HUES48 (cell line): ENCODE results near the gene VPS37D.

ENCODE experiments used
- H3K27ac ChIP-seq: one replicate; pipeline ENCODE4 v1.7.0; 2013; ENCODE audit warnings: low read depth, low read length, inconsistent platforms
- H3K27me3 ChIP-seq: 2 replicates; pipeline ENCODE4 v1.6.1; 2013; ENCODE audit warnings: mild to moderate bottlenecking, low read length; ENCODE audit not compliant: control insufficient read depth, insufficient read depth
- H3K36me3 ChIP-seq: 2 replicates; pipeline ENCODE4 v1.6.1; 2013; ENCODE audit warnings: low read length; ENCODE audit not compliant: control insufficient read depth, insufficient read depth
- H3K4me1 ChIP-seq: 2 replicates; pipeline ENCODE4 v1.6.1; 2013; ENCODE audit warnings: mild to moderate bottlenecking, low read length; ENCODE audit not compliant: control insufficient read depth, insufficient read depth
- H3K4me3 ChIP-seq: 2 replicates; pipeline ENCODE4 v1.5.1; 2013; ENCODE audit warnings: mild to moderate bottlenecking, low read depth, low read length
- H3K9ac ChIP-seq: 2 replicates; pipeline ENCODE4 v1.6.1; 2013; ENCODE audit warnings: mild to moderate bottlenecking, low read depth, low read length, moderate library complexity
- H3K9me3 ChIP-seq: 2 replicates; pipeline ENCODE4 v1.6.1; 2013; ENCODE audit warnings: low read length; ENCODE audit not compliant: control insufficient read depth, insufficient read depth

The VPS37D gene

DNA sequence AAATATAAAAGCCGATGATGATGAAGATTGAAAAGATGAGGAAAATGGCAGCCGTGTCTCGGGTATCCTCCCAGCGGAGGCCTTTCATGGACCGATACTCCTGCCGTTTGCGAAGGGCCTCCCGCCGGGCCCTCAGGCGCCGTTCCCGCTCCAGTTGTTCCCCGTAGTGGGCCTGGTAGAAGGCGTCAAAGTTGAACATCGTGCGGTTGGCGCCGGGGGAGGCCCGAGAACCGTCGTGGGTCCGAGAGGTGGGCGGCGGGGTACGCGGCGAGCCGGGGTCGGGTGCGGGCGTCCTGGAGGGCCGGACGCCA lies 15.1 kb downstream of the VPS37D start:
- H3K27ac ChIP-seq: peak overlapping the region; percentile 84
- peaks cover 6% of the 10 kb centered on the region; the same call in 1 of the 2 replicates for H3K4me1 ChIP-seq
- peaks cover 32% of the 10 kb centered on the region for H3K36me3 ChIP-seq

DNA sequence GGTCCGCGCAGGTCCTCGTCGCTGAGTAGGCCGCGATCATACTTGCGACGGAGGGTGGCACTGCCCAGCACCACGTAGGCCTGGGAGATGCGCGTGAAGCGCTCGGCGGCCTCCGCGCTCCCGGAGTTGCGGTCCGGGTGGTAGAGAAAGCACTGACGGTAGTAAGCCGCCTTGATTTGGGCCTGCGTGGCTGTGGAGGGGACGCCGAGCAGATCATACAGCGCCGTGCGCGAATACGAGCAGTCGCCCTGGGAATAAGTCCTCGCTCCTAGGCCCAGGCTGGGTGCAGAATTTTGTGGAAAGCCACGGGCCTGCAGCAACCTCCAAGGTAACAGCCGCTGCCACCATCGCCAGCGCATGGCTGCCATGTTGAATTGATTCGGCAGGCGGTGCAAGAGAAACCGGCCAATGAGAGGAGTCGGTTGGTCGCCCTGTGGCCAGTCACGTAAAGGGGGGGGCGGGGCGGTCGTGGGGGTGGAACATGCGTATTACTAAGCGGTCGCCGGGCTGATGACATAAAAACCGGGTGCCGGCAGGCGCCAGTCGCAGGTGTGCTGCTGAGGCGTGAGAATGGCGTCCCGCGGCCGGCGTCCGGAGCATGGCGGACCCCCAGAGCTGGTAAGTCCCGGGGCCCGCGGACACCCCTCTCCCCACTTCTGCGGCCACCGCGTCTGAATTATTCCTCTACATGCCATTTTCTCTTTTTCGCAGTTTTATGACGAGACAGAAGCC lies 15.6 kb downstream of the VPS37D start, which contains the start of the genes BUD23 and DNAJC30:
BUD23 (plus strand) TSS at position 542 of the 732 bp plus-strand sequence; CDS start at position 571, 29 bp downstream.
DNAJC30 (minus strand) TSS at position 398 of the 732 bp plus-strand sequence; CDS start at position 368, 30 bp downstream.
- H3K27ac ChIP-seq: peak within 1 kb of the TSS; percentile 84

More for the DNA sequence above, 15.1 kb downstream of the VPS37D start:
- Histone ChIP-seq H3K9ac (peak overlapping the region; percentile 76), H3K4me3 (peak overlapping the region; percentile 80), H3K9me3 (no peaks in the 10 kb centered on the region), H3K27me3 (no peaks in the 10 kb centered on the region)

DNA sequence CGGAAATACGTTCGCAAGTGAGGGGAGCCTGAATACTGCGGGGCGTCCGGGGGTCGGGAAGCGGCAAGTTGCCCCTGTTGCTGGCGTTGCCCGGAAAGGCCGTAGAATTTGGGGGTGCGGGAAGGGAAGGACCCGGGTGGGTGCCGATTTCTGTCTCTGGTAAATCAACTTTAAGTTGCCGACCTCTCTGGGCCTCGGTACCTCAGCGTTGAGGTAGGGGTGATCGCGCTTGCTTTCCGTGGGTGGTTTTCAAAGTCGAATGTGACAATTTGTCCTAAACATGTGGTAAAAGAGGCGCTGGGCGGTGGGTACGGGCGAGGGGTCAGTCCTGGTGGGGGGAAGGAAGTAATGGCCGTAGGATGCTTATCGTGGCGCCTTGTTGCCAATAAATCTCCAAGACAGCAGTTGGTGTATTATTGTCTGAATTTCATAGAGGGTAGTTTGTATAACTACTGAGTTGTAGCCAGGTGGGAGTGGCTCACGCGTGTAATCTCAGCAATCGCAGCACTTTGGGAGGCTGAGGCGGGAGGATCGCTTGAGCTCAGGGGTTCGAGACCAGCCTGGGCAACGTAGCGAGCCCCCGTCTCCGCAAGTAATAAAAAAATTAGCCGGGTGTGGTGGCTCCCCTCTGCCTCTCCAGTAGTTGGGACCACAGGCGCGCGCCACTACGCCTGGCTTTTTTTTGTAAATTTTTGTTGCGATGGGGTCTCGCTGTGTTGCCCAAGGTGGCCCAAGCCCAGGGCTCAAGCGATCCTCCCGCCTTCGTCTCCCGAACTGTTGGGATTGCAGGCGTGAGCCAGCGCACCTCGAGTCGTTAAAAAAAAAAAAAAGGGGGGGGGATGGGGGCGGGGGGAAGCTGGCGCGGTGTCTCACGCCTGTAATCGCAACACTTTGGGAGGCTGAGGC lies 16.4 kb downstream of the VPS37D start:
- H3K27me3 ChIP-seq: no peaks in the 10 kb centered on the region
- H3K36me3 ChIP-seq: peaks cover 33% of the 10 kb centered on the region
- H3K27ac ChIP-seq: peak overlapping the region; percentile 75

More for the DNA sequence above, 15.6 kb downstream of the VPS37D start, which contains the start of the genes BUD23 and DNAJC30:
- peaks cover 6% of the 10 kb centered on the region; the same call in 1 of the 2 replicates for H3K4me1 ChIP-seq
- H3K9ac ChIP-seq: peak within 1 kb of the TSS; percentile 93
- H3K36me3 ChIP-seq: peaks cover 30% of the 10 kb centered on the region
- H3K27me3 ChIP-seq: no peaks in the 10 kb centered on the region
- H3K4me3 ChIP-seq: peak within 1 kb of the TSS; percentile 80
- H3K9me3 ChIP-seq: no peaks in the 10 kb centered on the region

DNA sequence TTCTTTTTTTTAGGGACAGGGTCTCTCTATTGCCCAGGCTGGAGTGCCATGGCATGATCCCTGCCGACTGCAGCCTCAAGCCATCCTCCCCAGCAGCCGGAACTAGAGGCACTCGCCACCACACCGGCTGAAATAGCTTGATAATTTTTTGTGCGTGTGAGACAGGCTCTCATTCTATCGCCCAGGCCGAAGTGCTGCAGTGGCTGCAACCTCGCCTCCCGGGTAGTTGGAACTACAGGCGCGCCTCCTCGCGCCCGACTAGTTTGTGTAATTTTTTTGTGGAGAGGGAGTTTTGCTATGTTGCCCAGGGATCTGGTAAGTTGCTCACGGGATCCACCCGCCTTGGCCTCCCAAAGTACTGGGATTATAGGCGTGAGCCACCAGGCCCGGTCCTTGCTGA lies 17.7 kb downstream of the VPS37D start:
- no peak overlapping the region for H3K27ac ChIP-seq
- peaks cover 6% of the 10 kb centered on the region; the same call in 1 of the 2 replicates for H3K4me1 ChIP-seq
- no peaks in the 10 kb centered on the region for H3K27me3 ChIP-seq
- no peak overlapping the region for H3K9ac ChIP-seq
- no peaks in the 10 kb centered on the region for H3K9me3 ChIP-seq
- no peak overlapping the region for H3K4me3 ChIP-seq
- peaks cover 40% of the 10 kb centered on the region for H3K36me3 ChIP-seq

More for the DNA sequence above, 16.4 kb downstream of the VPS37D start:
- Histone ChIP-seq H3K4me3 (peak overlapping the region; percentile 80), H3K9me3 (no peaks in the 10 kb centered on the region), H3K9ac (peak overlapping the region; percentile 93), H3K4me1 (peaks cover 6% of the 10 kb centered on the region; the same call in 1 of the 2 replicates)

DNA sequence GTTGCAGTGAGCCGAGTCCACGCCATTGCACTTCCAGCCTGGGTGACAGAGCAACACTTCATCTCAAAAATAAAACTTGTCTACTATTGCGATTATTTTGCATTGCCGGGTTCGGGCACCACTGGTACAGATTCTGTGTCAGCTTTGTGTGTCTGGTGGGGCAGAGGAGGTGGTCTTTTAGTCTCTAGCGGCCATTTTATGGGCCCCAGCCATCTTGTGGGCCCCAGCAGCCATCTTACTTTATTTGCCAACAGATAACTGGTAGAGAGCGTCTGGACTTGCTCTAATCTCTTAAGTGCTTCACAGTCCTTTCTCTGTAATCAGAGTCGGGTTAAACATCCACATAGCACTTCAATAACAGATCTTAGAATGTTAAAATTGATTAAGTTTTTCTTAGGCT lies 20.7 kb downstream of the VPS37D start:
- no peaks in the 10 kb centered on the region for H3K27me3 ChIP-seq
- no peaks in the 10 kb centered on the region for H3K4me1 ChIP-seq
- H3K36me3 ChIP-seq: peaks cover 70% of the 10 kb centered on the region
- H3K9me3 ChIP-seq: no peaks in the 10 kb centered on the region
- no peak overlapping the region for H3K27ac ChIP-seq
- H3K4me3 ChIP-seq: no peak overlapping the region
- H3K9ac ChIP-seq: no peak overlapping the region

DNA sequence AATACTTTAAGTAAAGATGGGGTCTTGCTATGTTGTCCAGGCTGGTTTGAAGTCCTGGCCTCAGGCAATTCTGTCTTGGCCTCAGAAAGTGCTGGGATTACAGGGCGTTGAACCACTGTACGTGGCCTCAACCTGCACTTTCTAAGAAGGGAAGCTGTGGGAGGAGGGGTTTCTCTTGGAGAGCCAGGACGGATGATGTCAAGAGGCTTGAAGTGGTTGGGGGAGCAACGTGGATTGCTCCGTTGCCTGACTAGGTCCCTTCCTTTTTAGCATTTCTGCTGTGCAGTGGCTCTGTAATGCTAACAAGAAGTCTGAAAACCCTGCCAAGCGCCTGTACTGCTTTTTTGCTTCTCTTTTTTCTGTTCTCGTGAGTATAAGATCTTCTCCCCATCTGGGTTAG lies 23.0 kb downstream of the VPS37D start:
- Histone ChIP-seq H3K27ac (no peak overlapping the region), H3K36me3 (peaks cover 92% of the 10 kb centered on the region), H3K9ac (no peak overlapping the region), H3K27me3 (no peaks in the 10 kb centered on the region), H3K4me1 (no peaks in the 10 kb centered on the region), H3K9me3 (no peaks in the 10 kb centered on the region), H3K4me3 (no peak overlapping the region)

DNA sequence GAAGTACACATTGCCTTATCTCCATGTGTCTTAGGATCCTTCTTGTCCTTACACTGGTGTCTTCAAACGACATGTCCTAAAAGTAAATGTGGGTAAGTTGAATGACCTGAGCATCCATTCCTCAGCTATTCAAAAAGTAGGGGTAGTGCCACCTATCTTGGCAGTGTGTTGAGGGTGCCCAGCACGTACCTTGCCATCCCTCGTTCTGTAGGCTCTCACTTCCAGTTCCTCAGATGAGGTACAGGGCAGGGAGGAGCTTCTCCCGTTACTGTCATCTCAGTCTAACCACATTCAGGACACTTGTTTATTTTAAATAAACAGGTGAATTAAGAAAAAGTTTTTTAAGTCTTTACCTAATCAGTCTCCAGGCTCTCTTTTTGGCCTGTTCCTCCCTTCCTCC lies 28.7 kb downstream of the VPS37D start:
- no peak overlapping the region for H3K4me3 ChIP-seq
- H3K9ac ChIP-seq: no peak overlapping the region
- peaks cover 83% of the 10 kb centered on the region for H3K36me3 ChIP-seq
- H3K9me3 ChIP-seq: no peaks in the 10 kb centered on the region
- H3K27ac ChIP-seq: no peak overlapping the region
- no peaks in the 10 kb centered on the region for H3K4me1 ChIP-seq
- no peaks in the 10 kb centered on the region for H3K27me3 ChIP-seq

DNA sequence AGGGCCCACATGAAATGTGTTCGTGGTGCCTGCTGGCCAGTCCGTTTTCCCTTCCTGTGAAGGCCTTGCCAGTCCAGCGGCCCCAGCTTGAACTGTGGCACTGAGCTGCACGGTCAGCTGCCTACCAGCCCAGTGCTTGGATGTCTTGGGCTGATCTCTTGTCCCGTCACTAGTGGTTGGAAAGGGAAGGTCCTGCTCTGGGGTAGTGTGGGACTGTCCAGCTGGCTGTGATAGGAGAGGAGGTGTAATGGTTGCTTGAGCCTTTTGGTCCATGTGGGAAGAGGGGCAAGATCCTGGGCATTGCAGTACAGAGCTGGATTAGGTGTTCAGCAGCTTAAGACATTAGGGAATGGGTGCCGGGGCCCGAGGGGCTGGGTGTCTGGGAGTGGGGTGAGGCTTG lies 30.8 kb downstream of the VPS37D start:
- H3K27ac ChIP-seq: no peak overlapping the region
- H3K27me3 ChIP-seq: no peaks in the 10 kb centered on the region
- no peaks in the 10 kb centered on the region for H3K9me3 ChIP-seq
- H3K4me1 ChIP-seq: peaks cover 5% of the 10 kb centered on the region; the same call in 1 of the 2 replicates
- H3K36me3 ChIP-seq: peaks cover 68% of the 10 kb centered on the region
- no peak overlapping the region for H3K4me3 ChIP-seq
- H3K9ac ChIP-seq: no peak overlapping the region

DNA sequence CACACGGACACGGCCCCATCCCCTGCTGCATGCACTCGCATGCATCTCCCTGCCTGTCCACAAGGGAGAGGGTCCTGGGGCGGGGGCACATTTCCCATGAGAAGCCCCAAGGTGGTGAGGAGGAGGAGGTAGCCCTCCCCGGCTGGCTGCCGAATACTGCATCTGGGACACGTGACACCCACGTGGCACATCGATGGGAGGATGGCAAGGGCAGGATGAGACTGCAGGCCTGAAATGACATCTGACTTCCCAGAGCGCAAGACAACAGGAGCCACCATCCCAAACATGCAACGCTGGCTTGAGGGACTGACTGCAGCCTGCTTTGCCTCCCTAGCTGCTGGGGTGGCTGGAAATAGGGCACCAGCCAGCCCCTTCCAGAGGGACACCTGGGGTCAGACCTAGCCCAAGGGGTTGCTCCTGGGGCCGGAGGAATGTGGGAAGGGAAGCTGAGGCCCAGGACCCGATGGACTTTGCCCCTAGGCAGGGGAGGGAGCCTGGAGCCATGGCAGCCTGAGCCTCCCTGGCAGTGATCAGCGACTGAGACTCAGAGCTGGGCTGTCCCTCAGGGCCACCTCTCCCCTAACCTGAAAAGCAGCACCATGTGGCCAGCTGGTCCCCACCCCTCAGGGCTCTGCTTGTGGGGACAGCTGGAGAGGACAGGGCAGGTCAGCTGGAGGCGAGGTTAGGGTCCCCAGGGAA lies 31.9 kb downstream of the VPS37D start:
- H3K4me3 ChIP-seq: no peak overlapping the region
- no peaks in the 10 kb centered on the region for H3K9me3 ChIP-seq
- H3K27ac ChIP-seq: no peak overlapping the region
- H3K36me3 ChIP-seq: peaks cover 57% of the 10 kb centered on the region
- peaks cover 12% of the 10 kb centered on the region; the same call in 1 of the 2 replicates for H3K4me1 ChIP-seq
- H3K9ac ChIP-seq: no peak overlapping the region
- H3K27me3 ChIP-seq: no peaks in the 10 kb centered on the region

DNA sequence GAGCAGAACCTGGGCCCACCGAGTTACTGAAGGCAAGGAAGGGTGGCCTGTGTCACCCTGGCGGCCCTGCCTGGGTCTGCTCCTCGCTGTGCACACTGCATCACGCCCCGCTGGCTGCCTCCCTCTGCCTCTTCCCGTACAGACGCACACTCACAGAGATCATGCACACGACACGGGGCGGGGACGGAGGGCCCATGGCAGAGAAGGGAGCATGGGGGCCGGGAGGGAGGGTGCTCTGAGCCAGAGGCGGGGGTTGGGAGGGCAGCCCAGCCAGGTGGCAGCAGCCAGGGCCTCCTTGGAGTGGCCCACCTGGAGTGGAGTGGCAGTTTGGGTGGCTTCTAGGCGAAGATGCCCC lies 32.4 kb downstream of the VPS37D start:
- Histone ChIP-seq H3K4me3 (no peak overlapping the region), H3K4me1 (peaks cover 15% of the 10 kb centered on the region; the same call in 1 of the 2 replicates), H3K36me3 (peaks cover 52% of the 10 kb centered on the region), H3K27me3 (no peaks in the 10 kb centered on the region), H3K9ac (no peak overlapping the region), H3K27ac (no peak overlapping the region), H3K9me3 (no peaks in the 10 kb centered on the region)
